GM12878 (cell line): ENCODE measurements around the gene SNX4. TPM values are rescaled to one million over a fixed set of nuclear protein-coding genes. Genes with fewer than 3 reads are reported as not detected.

ENCODE experiments used
- ATAC-seq: fragments of 200-7000 bp; cut with Tn5 transposase; 3 replicates; pipeline ENCODE4 v1.9.1; 2020; ENCODE audit warnings: mild to moderate bottlenecking, moderate library complexity
- BruUV-seq: library from RNA; stranded (reverse); fragments of 400-500 nt; replicated peaks from 2 replicates; lab custom pipeline; 2021; lab: Mats Ljungman, UMichigan
- CTCF ChIA-PET: fragments of 300-600 bp; sonication (Branson Sonifier 250); formaldehyde crosslinking; extraction: SDS; loops from one replicate; lab custom pipeline; 2021; ENCODE audit warnings: inconsistent platforms; lab: Yijun Ruan, JAX
- POLR2A ChIA-PET: fragments of 350-600 bp; formaldehyde crosslinking; extraction: SDS; loops from one replicate; lab custom pipeline; 2021; ENCODE audit warnings: inconsistent platforms; lab: Charles Lee
- RAD21 ChIA-PET: fragments of 300-600 bp; sonication (Branson Sonifier 250); formaldehyde crosslinking; loops from one replicate; lab custom pipeline; 2023; ENCODE audit warnings: antibody characterized with exemption; ENCODE audit not compliant: unreplicated experiment; lab: Charles Lee
- SMC1A ChIA-PET: fragments of 300-600 bp; sonication (Branson Sonifier 250); formaldehyde crosslinking; loops from one replicate; lab custom pipeline; 2023; ENCODE audit not compliant: unreplicated experiment, uncharacterized antibody; lab: Charles Lee
- DNase-seq: peaks from one replicate; pipeline ENCODE4 v3.0.0-alpha.2; 2011; ENCODE audit warnings: low read depth, low spot score
- FAIRE-seq: peaks from 3 replicates; lab custom pipeline; 2011; peaks lifted over from hg19 to GRCh38; lab: Jason Lieb, UNC
- H2AFZ ChIP-seq: 2 replicates; pipeline ENCODE4 v1.6.0; 2011; ENCODE audit warnings: low read depth, low read length, control low read depth; ENCODE audit not compliant: control insufficient read depth
- H3K27ac ChIP-seq: 2 replicates; pipeline ENCODE4 v1.5.1; 2011; ENCODE audit warnings: control low read depth; ENCODE audit not compliant: control insufficient read depth, insufficient read depth
- H3K27me3 ChIP-seq, 2 experiments: replicated peaks in 1 of 2; 2 replicates each; pipeline versions ENCODE4 v1.6.0 to v1.6.1; 2011; ENCODE audit warnings: low read length in 1 of 2; ENCODE audit not compliant: control insufficient read depth in 2 of 2, insufficient read depth in 2 of 2
- H3K36me3 ChIP-seq, 2 experiments: 2 replicates each; pipeline ENCODE4 v1.5.1; 2011; ENCODE audit warnings: low read length in 1 of 2; ENCODE audit not compliant: control insufficient read depth in 2 of 2, insufficient read depth in 2 of 2
- H3K4me1 ChIP-seq: 2 replicates; pipeline ENCODE4 v1.6.1; 2011; ENCODE audit warnings: mild to moderate bottlenecking, low read length, moderate library complexity, mixed read lengths; ENCODE audit not compliant: control insufficient read depth, insufficient read depth
- H3K4me2 ChIP-seq: 2 replicates; pipeline ENCODE4 v1.6.0; 2011; ENCODE audit warnings: control low read depth; ENCODE audit not compliant: control insufficient read depth, insufficient read depth
- H3K4me3 ChIP-seq: fragments of 200-600 bp; sonication (generic); 2 replicates; pipeline ENCODE4 v1.5.1; 2016
- H3K79me2 ChIP-seq: 2 replicates; pipeline ENCODE4 v1.6.0; 2011; ENCODE audit warnings: low read length; ENCODE audit not compliant: control insufficient read depth, insufficient read depth
- H3K9ac ChIP-seq: 2 replicates; pipeline ENCODE4 v1.8.0; 2011; ENCODE audit warnings: low read length, control low read depth, mixed read lengths; ENCODE audit not compliant: control insufficient read depth, insufficient read depth
- H3K9me3 ChIP-seq: replicated peaks from 3 replicates; pipeline ENCODE4 v1.5.1; 2011; ENCODE audit warnings: mild to moderate bottlenecking, low read length; ENCODE audit not compliant: control insufficient read depth, insufficient read depth
- H4K20me1 ChIP-seq: 2 replicates; pipeline ENCODE4 v1.6.0; 2011; ENCODE audit not compliant: control insufficient read depth, insufficient read depth
- BHLHE40 ChIP-seq, 2 experiments: fragments of 450-650 bp in 1 of 2; IDR thresholded peaks; 2 replicates each; pipeline ENCODE4 v1.6.1; 2011 to 2017; ENCODE audit warnings: low read depth in 2 of 2, borderline replicate concordance in 1 of 2, improper control_type of control experiment in 1 of 2, low read length in 1 of 2, mild to moderate bottlenecking in 1 of 2
- CREM ChIP-seq: IDR thresholded peaks from 2 replicates; pipeline ENCODE4 v1.6.1; 2014; ENCODE audit warnings: antibody characterized with exemption, low read depth
- ETV6 ChIP-seq, 2 experiments: fragments of 450-650 bp in 1 of 2; IDR thresholded peaks in 1 of 2; conservative IDR thresholded peaks in 1 of 2; 2 replicates each; pipeline ENCODE4 v1.6.1; 2014; ENCODE audit warnings: antibody characterized with exemption in 1 of 2, borderline replicate concordance in 1 of 2, low read depth in 1 of 2, mild to moderate bottlenecking in 1 of 2, moderate library complexity in 1 of 2
- MEF2B ChIP-seq: fragments of 450-650 bp; IDR thresholded peaks from 2 replicates; pipeline ENCODE4 v1.6.1; 2018; ENCODE audit warnings: mild to moderate bottlenecking, moderate library complexity; ENCODE audit not compliant: partially characterized antibody, poor library complexity, severe bottlenecking
- MYC ChIP-seq: IDR thresholded peaks from 2 replicates; pipeline ENCODE4 v1.6.1; 2011; ENCODE audit warnings: mild to moderate bottlenecking, low read length, moderate library complexity, inconsistent platforms; ENCODE audit not compliant: insufficient read depth, insufficient replicate concordance, insufficient read length, severe bottlenecking
- NFYA ChIP-seq: IDR thresholded peaks from 2 replicates; pipeline ENCODE4 v1.6.1; 2011; ENCODE audit warnings: low read depth, mild to moderate bottlenecking, low read length, improper control_type of control experiment, borderline replicate concordance
- SIN3A ChIP-seq: IDR thresholded peaks from 2 replicates; pipeline ENCODE4 v1.6.1; 2012; ENCODE audit warnings: low read depth, low read length, improper control_type of control experiment
- SUZ12 ChIP-seq: fragments of 200-600 bp; sonication (generic); IDR thresholded peaks from one replicate; pipeline ENCODE4 v1.6.1; 2018; ENCODE audit warnings: antibody characterized with exemption, mild to moderate bottlenecking; ENCODE audit not compliant: unreplicated experiment
- TARDBP ChIP-seq: IDR thresholded peaks from 2 replicates; pipeline ENCODE4 v1.6.1; 2016; ENCODE audit warnings: borderline replicate concordance
- USF1 ChIP-seq: IDR thresholded peaks from 2 replicates; pipeline ENCODE4 v1.6.1; 2011; ENCODE audit warnings: borderline replicate concordance, low read depth, mild to moderate bottlenecking, moderate library complexity, mixed read lengths, low read length; ENCODE audit not compliant: insufficient read depth; ENCODE audit errors: extremely low read length
- WGBS: methylation state at CpG from one replicate; pipeline ENCODE4 v1.1.6; 2016; ENCODE audit warnings: low lambda C conversion rate; ENCODE audit not compliant: insufficient replicate concordance, insufficient coverage; ENCODE audit errors: missing lambda C conversion rate; 5-methylcytosine and 5-hydroxymethylcytosine counted together
- in situ Hi-C: fragments of 300-500 bp; cut with MboI; formaldehyde crosslinking; loops from 9 replicates; pipeline ENCODE4 v1.14.3; 2018; ENCODE audit warnings: mixed read lengths
- intact Hi-C: fragments of 100-400 bp; cut with micrococcal nuclease; formaldehyde crosslinking; loops from one replicate; pipeline ENCODE4 v1.14.2; 2022; ENCODE audit not compliant: unreplicated experiment
- polyA plus RNA-seq, 11 experiments: library from polyadenylated mRNA; depleted of rRNA in 4 of 11; unstranded in 6 of 11; stranded (reverse) in 5 of 11; fragments of >200 nt; fragmentation: Nextera tagmentation in 4 of 11; fragmentation: Illumina TruSeq in 1 of 11; extraction: Ambion mirVana in 4 of 11; extraction: Trizol in 1 of 11; gene quantifications; 1 replicate in 1 of 11; 2 replicates in 10 of 11; pipeline versions ENCODE4 v1.2.1 to v1.2.3, GENCODE V29; 2011 to 2016; ENCODE audit warnings: inconsistent platforms in 2 of 11, missing spikeins in 2 of 11, low read depth in 1 of 11
- total RNA-seq, 4 experiments: library from RNA; depleted of rRNA in 3 of 4; stranded (reverse); fragments of >200 nt in 3 of 4; fragmentation: Illumina TruSeq in 1 of 4; extraction: Trizol in 1 of 4; gene quantifications; 2 replicates each; pipeline versions ENCODE4 v1.2.1 to v1.2.3, GENCODE V29; 2013 to 2021
- TF ChIP-seq, protein P1 (sequence below): fragments of 450-650 bp; IDR thresholded peaks from 2 replicates; pipeline ENCODE4 v1.6.1; 2017; ENCODE audit warnings: mild to moderate bottlenecking, moderate library complexity
- TF ChIP-seq, protein P2 (sequence below): fragments of 450-650 bp; IDR thresholded peaks from 2 replicates; pipeline ENCODE4 v1.6.1; 2016; ENCODE audit warnings: mild to moderate bottlenecking
- TF ChIP-seq, protein P3 (sequence below): fragments of 450-650 bp; IDR thresholded peaks from 2 replicates; pipeline ENCODE4 v1.6.1; 2017; ENCODE audit warnings: low read depth, mild to moderate bottlenecking, moderate library complexity

The SNX4 gene
- total and polyA plus RNA-seq, 10 of the 15 experiments (the other 5 are each of a cell fraction or from before 2014, with no cell fraction given) = 33.4 to 94.5 (median 60.5) TPM

DNA sequence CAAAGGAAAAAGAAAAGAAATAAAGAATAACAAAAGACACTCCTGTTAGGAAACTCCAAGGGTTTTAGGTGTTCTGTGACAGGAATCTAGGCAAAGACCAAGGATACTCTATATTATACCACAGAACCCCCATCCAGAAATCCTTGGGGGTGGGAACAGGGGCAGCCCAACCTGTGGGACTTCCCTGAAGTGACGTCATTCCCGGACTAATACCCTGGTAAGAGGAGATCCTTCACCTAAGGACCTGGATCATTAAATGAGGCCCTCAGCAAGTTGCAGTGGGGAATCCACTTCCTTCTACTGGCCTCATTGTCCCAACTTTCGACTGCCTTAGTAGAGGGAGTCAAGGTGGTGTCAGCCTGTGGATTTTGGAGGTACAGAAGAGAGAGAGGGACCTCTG, 103.8 kb downstream of the SNX4 start (continued):
- TF ChIP-seq, protein P1, sequence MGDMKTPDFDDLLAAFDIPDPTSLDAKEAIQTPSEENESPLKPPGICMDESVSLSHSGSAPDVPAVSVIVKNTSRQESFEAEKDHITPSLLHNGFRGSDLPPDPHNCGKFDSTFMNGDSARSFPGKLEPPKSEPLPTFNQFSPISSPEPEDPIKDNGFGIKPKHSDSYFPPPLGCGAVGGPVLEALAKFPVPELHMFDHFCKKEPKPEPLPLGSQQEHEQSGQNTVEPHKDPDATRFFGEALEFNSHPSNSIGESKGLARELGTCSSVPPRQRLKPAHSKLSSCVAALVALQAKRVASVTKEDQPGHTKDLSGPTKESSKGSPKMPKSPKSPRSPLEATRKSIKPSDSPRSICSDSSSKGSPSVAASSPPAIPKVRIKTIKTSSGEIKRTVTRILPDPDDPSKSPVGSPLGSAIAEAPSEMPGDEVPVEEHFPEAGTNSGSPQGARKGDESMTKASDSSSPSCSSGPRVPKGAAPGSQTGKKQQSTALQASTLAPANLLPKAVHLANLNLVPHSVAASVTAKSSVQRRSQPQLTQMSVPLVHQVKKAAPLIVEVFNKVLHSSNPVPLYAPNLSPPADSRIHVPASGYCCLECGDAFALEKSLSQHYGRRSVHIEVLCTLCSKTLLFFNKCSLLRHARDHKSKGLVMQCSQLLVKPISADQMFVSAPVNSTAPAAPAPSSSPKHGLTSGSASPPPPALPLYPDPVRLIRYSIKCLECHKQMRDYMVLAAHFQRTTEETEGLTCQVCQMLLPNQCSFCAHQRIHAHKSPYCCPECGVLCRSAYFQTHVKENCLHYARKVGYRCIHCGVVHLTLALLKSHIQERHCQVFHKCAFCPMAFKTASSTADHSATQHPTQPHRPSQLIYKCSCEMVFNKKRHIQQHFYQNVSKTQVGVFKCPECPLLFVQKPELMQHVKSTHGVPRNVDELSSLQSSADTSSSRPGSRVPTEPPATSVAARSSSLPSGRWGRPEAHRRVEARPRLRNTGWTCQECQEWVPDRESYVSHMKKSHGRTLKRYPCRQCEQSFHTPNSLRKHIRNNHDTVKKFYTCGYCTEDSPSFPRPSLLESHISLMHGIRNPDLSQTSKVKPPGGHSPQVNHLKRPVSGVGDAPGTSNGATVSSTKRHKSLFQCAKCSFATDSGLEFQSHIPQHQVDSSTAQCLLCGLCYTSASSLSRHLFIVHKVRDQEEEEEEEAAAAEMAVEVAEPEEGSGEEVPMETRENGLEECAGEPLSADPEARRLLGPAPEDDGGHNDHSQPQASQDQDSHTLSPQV = no peak

DNA sequence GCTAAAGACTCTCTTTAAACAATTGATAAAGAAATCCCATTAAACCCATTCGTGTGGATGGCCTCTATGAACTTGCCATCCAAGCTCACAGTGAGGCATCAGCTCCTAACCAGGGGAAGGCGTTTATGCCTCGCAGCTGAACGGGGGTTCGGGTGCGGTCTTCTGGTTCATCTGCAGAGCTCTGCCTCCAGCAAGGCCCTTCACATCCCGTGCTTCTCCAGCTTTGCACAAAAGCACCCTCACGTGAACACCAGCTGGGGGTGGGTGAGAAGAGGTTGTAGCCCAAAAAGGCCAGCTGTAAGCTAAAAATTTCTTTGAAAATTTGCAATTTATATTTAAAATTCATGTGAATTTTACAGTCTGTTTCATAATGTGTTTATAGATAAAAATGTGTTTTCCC, 105.3 kb downstream of the SNX4 start:
- Histone ChIP-seq H2AFZ (no peak overlapping the region), H3K27me3 (no peaks in the 10 kb centered on the region), H3K4me2 (no peak overlapping the region), H3K9me3 (peaks cover 6% of the 10 kb centered on the region; the same call in 2 of the 3 replicates), H4K20me1 (no peaks in the 10 kb centered on the region), H3K27ac (no peak overlapping the region), H3K9ac (no peak overlapping the region), H3K4me1 (peaks cover 4% of the 10 kb centered on the region; the same call in 1 of the 2 replicates), H3K4me3 (no peak overlapping the region), H3K79me2 (no peaks in the 10 kb centered on the region), H3K36me3 (no peaks in the 10 kb centered on the region)
- ChIA-PET CTCF (interaction anchor here (1.3 to 1.4 kb wide), 2 partner anchors 14 to 20 kb away, joined by 3 to 4 read pairs; no protein-coding TSS in a partner anchor), SMC1A (interaction anchor here (0.5 to 1.3 kb wide), 4 partner anchors 10 to 128 kb away, joined by 3 to 5 read pairs (median 3); no protein-coding TSS in a partner anchor), RAD21 (no interaction called here), POLR2A (no interaction called here)
- BruUV-seq = no TSS peak
- in situ Hi-C loops = no loop called here
- no peak for ATAC-seq
- no peak for DNase-seq
- WGBS = 43% methylated on average over 8 of the region's 8 CpGs
- FAIRE-seq = no peak
- intact Hi-C loops = no loop called here
- no peak for TF ChIP-seq TARDBP
- TF ChIP-seq, protein P2, sequence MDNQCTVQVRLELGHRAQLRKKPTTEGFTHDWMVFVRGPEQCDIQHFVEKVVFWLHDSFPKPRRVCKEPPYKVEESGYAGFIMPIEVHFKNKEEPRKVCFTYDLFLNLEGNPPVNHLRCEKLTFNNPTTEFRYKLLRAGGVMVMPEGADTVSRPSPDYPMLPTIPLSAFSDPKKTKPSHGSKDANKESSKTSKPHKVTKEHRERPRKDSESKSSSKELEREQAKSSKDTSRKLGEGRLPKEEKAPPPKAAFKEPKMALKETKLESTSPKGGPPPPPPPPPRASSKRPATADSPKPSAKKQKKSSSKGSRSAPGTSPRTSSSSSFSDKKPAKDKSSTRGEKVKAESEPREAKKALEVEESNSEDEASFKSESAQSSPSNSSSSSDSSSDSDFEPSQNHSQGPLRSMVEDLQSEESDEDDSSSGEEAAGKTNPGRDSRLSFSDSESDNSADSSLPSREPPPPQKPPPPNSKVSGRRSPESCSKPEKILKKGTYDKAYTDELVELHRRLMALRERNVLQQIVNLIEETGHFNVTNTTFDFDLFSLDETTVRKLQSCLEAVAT = no peak
- no peak for TF ChIP-seq NFYA
- TF ChIP-seq SUZ12 = no peak
- no peak for TF ChIP-seq MEF2B
- no peak for TF ChIP-seq BHLHE40 (IDR thresholded peaks at IDR 0.05; ENCODE audit: borderline replicate concordance in 1 of 2, low read depth in 2 of 2, low read length in 1 of 2)
- no peak for TF ChIP-seq MYC
- no peak for TF ChIP-seq SIN3A
- TF ChIP-seq USF1 = no peak
- TF ChIP-seq CREM = no peak
- TF ChIP-seq, protein P3, sequence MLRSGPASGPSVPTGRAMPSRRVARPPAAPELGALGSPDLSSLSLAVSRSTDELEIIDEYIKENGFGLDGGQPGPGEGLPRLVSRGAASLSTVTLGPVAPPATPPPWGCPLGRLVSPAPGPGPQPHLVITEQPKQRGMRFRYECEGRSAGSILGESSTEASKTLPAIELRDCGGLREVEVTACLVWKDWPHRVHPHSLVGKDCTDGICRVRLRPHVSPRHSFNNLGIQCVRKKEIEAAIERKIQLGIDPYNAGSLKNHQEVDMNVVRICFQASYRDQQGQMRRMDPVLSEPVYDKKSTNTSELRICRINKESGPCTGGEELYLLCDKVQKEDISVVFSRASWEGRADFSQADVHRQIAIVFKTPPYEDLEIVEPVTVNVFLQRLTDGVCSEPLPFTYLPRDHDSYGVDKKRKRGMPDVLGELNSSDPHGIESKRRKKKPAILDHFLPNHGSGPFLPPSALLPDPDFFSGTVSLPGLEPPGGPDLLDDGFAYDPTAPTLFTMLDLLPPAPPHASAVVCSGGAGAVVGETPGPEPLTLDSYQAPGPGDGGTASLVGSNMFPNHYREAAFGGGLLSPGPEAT = no peak
- TF ChIP-seq ETV6 (conservative IDR thresholded peaks at IDR 0.05 in 1 of 2, IDR thresholded peaks at IDR 0.05 in 1 of 2; ENCODE audit: borderline replicate concordance in 1 of 2, low read depth in 1 of 2) = no peak
